ENCODE measurements around the gene CEP57L1. TPM values are rescaled to one million over a fixed set of nuclear protein-coding genes. Genes with fewer than 3 reads are reported as not detected.

Gene CEP57L1
- 10 to 100 TPM in 5 of 9 donors, 1 to 10 TPM in 4; 5.9 to 13.8 (median 10.3) TPM for total RNA-seq
- 1 to 10 TPM; 6.9 to 7.9 TPM for polyA plus RNA-seq
- long read RNA-seq, donor 1, partial matches to known transcripts, result 2 of 9 reads
- long read RNA-seq, donor 1, other reads (novel, unspliced or antisense), result 6 of 9 reads
- long read RNA-seq, donor 2, partial matches to known transcripts, result 3 of 23 reads
- long read RNA-seq, donor 2, other reads (novel, unspliced or antisense), result 18 of 23 reads
- long read RNA-seq, donor 3, partial matches to known transcripts, result 2 of 8 reads
- long read RNA-seq, donor 3, other reads (novel, unspliced or antisense), result 5 of 8 reads

DNA sequence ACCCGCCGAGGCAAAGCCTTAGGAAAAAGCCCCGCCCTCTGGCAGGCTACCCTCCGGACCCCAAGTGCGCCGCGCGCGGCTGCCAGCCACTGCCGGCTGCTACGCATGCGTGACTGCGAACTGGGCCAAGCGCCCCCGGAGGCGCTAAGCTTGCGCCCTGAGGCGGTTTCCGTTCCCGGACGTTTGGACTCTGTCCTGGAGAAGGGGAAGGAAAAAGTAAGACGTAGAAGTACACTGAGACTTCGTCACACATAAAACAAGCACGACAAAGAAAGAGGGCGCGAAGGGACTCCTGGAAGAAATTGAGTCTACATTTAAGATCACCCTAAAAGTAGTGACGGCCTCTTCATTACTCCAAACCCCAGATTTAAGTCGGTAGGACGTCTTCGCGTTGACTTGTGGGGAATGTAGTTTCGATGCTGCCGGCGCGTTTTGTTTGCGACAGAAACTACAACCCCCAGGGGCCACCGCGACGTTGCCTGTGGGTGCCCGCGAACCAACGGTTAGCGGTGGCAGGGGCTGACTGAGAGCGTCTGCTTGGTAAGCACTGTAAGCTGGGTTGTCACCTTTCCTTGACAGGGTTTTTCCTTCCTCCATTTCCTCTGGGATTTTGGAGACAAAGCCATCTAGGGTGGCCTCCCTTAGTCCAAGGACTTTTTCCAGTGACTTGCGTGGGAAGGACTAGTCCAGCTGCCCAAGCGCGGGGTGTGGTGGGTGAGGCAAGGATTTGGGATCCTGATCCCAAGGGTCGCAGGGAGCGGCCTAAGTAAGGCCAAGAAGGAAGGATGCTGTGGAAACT lies at the start of gene CEP57L1:
TSS of gene CEP57L1 (plus strand) at position 472 of the 799 bp plus-strand sequence. CDS start 49,715 bp downstream, outside the sequence.
- peak within 1 kb of the TSS; percentile 95 to 100 (median 98) for H3K27ac ChIP-seq
- peaks cover 0 to 7% (median 0%) of the 10 kb centered on the region in 9 donors for H3K36me3 ChIP-seq
- no peaks in the 10 kb centered on the region for H3K9me3 ChIP-seq
- no peaks in the 10 kb centered on the region for H3K27me3 ChIP-seq
- DNase-seq (peak; percentile 94 to 99 (median 99)), ATAC-seq (peak; percentile 77 to 90 (median 84))
- peak; percentile 7 to 26 for TF ChIP-seq POLR2A (IDR thresholded peaks at IDR 0.05)
- TF ChIP-seq, protein P1, sequence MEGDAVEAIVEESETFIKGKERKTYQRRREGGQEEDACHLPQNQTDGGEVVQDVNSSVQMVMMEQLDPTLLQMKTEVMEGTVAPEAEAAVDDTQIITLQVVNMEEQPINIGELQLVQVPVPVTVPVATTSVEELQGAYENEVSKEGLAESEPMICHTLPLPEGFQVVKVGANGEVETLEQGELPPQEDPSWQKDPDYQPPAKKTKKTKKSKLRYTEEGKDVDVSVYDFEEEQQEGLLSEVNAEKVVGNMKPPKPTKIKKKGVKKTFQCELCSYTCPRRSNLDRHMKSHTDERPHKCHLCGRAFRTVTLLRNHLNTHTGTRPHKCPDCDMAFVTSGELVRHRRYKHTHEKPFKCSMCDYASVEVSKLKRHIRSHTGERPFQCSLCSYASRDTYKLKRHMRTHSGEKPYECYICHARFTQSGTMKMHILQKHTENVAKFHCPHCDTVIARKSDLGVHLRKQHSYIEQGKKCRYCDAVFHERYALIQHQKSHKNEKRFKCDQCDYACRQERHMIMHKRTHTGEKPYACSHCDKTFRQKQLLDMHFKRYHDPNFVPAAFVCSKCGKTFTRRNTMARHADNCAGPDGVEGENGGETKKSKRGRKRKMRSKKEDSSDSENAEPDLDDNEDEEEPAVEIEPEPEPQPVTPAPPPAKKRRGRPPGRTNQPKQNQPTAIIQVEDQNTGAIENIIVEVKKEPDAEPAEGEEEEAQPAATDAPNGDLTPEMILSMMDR (IDR thresholded peaks at IDR 0.05), result peak in 2 of 12 donors; percentile 8 to 33
- peak within 1 kb of the TSS; percentile 51 to 88 (median 66) for H3K4me3 ChIP-seq
- H3K4me1 ChIP-seq, result peaks cover 0 to 45% (median 22%) of the 10 kb centered on the region in 12 donors
- WGBS, 4 donors, result 0 to 1% (median 0%) methylated on average over 45 to 49 of the region's 49 CpGs
- intact Hi-C loops (cut with DNase I), result loop anchor here in 8 of 10 donors (1.0 to 10.0 kb wide), 4 partner anchors 286 to 290 kb away; partner anchors contain the start of gene CD164 (in 6 of the 8)

DNA sequence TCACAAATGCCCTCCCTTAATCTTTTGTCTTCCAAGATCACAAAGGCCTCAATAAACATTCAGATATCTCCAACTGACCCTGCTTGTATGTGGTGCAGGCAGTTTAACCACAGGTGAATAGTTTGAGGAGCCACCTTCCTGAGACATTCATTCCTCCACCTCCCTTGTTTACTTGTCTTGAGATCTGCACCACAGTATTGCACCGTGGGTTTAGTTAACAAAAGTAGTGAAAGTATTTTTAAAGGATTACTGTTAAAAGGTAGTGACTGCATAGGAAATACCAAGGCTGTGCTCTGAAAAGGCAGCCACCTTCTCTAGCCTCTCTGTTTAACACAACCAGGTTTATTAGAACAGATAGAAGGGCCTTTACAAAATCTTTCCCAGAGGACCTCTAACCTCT lies 47.1 kb upstream of the CEP57L1 start:
- intact Hi-C loops (cut with DNase I), result no loop called here
- 34 to 58% (median 50%) methylated on average over 1 of the region's 1 CpG for WGBS, 4 donors

DNA sequence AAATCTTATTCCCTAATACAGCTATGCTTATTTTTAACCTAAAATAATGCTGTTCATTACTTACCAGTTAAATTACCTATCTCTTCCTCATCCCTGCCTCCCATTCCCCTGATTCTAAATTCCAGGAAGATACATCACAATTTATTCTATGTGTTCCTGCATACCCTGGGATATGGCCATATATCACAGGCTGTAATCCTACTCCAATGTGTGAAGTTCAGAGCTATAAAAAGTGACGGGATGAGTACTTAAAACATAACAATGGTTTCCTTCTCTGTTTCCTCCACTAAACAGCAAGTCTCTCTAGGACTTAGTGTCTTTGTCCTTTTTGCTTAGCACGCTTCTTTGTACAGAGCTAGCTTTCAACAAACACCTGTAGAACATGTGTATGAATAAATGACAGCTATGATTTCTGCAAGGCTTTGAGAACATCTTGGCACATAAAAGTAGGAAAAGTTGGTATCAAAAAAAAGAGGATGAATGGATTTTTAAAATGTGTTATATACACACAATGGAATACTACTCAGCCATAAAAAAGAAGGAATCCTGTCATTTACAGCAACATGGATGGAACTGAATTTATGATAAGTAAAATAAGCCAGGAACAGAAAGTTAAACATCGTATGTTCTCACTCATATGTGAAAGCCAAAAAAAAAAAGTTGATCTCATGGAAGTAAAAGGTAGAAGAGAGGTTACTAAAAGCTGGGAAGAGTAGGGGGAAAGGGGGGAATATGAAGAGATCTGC lies 46.5 kb upstream of the CEP57L1 start:
- Histone ChIP-seq H3K4me1 (peaks cover 0 to 55% (median 27%) of the 10 kb centered on the region in 12 donors), H3K27ac (peak overlapping the region in 9 of 12 donors; percentile 19 to 71 (median 56)), H3K4me3 (no peak overlapping the region), H3K9me3 (no peaks in the 10 kb centered on the region), H3K36me3 (no peaks in the 10 kb centered on the region), H3K27me3 (no peaks in the 10 kb centered on the region)
- TF ChIP-seq POLR2A (IDR thresholded peaks at IDR 0.05), result no peak
- TF ChIP-seq, protein P1 (IDR thresholded peaks at IDR 0.05), result no peak
- no peak for ATAC-seq
- WGBS, 4 donors, result 77 to 85% (median 85%) methylated on average over 3 of the region's 3 CpGs
- intact Hi-C loops (cut with DNase I), result no loop called here
- DNase-seq, result no peak

More for the DNA sequence above, 47.1 kb upstream of the CEP57L1 start:
- Histone ChIP-seq H3K36me3 (no peaks in the 10 kb centered on the region), H3K4me3 (no peak overlapping the region), H3K4me1 (peaks cover 0 to 50% (median 24%) of the 10 kb centered on the region in 12 donors), H3K9me3 (no peaks in the 10 kb centered on the region), H3K27me3 (no peaks in the 10 kb centered on the region), H3K27ac (peak overlapping the region; percentile 19 to 71 (median 48))
- ATAC-seq, result peak in 1 of 4 donors; percentile 46
- TF ChIP-seq, protein P1 (IDR thresholded peaks at IDR 0.05), result no peak
- TF ChIP-seq POLR2A (IDR thresholded peaks at IDR 0.05), result no peak
- no peak for DNase-seq
